ENCODE measurements around the gene TMEM183A.
A peak's percentile ranks its signal among the peaks of the same experiment; 100 is the strongest.
"Not testable (repeated sequence)": the region's sequence is repeated elsewhere in the genome, so short reads cannot be mapped to it uniquely, and the experiment has no call there.

The TMEM183A gene

GRCh38 chr1:203017692-203018091, 10.5 kb downstream of the TMEM183A start:
- no peak for DNase-seq (ENCODE audit: low spot score)
- no peak for TF ChIP-seq CTCF (IDR thresholded peaks at IDR 0.05; ENCODE audit: extremely low read depth, insufficient read depth, missing control alignments)
- in situ Hi-C loops (cut with MboI; ENCODE audit: low pct_unique_long_range_greater_than_20kb, low sequenced_read_pairs, unreplicated experiment) = no loop called here

- in situ Hi-C loops (cut with MboI; ENCODE audit: low pct_unique_long_range_greater_than_20kb, low sequenced_read_pairs, unreplicated experiment); DNase-seq (ENCODE audit: low spot score): not testable (repeated sequence)
These were observed 15.7 kb downstream of the TMEM183A start for GRCh38 chr1:203022855-203023254.

GRCh38 chr1:203025686-203026030, 18.5 kb downstream of the TMEM183A start:
- TF ChIP-seq CTCF (IDR thresholded peaks at IDR 0.05; ENCODE audit: extremely low read depth, insufficient read depth, missing control alignments) = no peak
- in situ Hi-C loops (cut with MboI; ENCODE audit: low pct_unique_long_range_greater_than_20kb, low sequenced_read_pairs, unreplicated experiment) = no loop called here
- DNase-seq (ENCODE audit: low spot score) = peak; percentile 6

- in situ Hi-C loops (cut with MboI; ENCODE audit: low pct_unique_long_range_greater_than_20kb, low sequenced_read_pairs, unreplicated experiment) = no loop called here
These were observed 19.0 kb downstream of the TMEM183A start, which contains the start of gene PPFIA4 for GRCh38 chr1:203026031-203026665. PPFIA4 (plus strand) TSS chr1:203026491; CDS start chr1:203039009, 12,518 bp downstream.

GRCh38 chr1:203026666-203027663, 19.8 kb downstream of the TMEM183A start:
- DNase-seq (ENCODE audit: low spot score) = peak; percentile 12
- in situ Hi-C loops (cut with MboI; ENCODE audit: low pct_unique_long_range_greater_than_20kb, low sequenced_read_pairs, unreplicated experiment) = no loop called here
- TF ChIP-seq CTCF (IDR thresholded peaks at IDR 0.05; ENCODE audit: extremely low read depth, insufficient read depth, missing control alignments) = no peak

More at GRCh38 chr1:203026031-203026665, 19.0 kb downstream of the TMEM183A start, which contains the start of gene PPFIA4:
- peak; percentile 7 for TF ChIP-seq CTCF (IDR thresholded peaks at IDR 0.05; ENCODE audit: extremely low read depth, insufficient read depth, missing control alignments)
- peak; percentile 98 for DNase-seq (ENCODE audit: low spot score)

GRCh38 chr1:203028067-203028783, 21.1 kb downstream of the TMEM183A start:
- TF ChIP-seq CTCF (IDR thresholded peaks at IDR 0.05; ENCODE audit: extremely low read depth, insufficient read depth, missing control alignments) = no peak
- in situ Hi-C loops (cut with MboI; ENCODE audit: low pct_unique_long_range_greater_than_20kb, low sequenced_read_pairs, unreplicated experiment) = no loop called here
- DNase-seq (ENCODE audit: low spot score) = peak; percentile 3

All from GM13977 (cell line).